Adrenal gland (tissue), 12 donors: ENCODE measurements around the gene ROBO2. TPM values are rescaled to one million over a fixed set of nuclear protein-coding genes. Genes with fewer than 3 reads are reported as not detected.

Experiments used
- DNase-seq, 7 donors: peaks; one replicate each; pipeline ENCODE4 v3.0.0-alpha.2; 2019 to 2020
- H3K27ac ChIP-seq, 5 donors: fragments of 200-600 bp; sonication (generic) in 4 of 5; 1 replicate in 3 of 5; 2 replicates in 2 of 5; pipeline versions ENCODE4 v1.5.1 to v1.8.0; 2016 to 2020; ENCODE audit warnings: mild to moderate bottlenecking in 1 of 5
- H3K27me3 ChIP-seq: fragments of 200-600 bp; 2 replicates; pipeline ENCODE4 v1.8.0; 2021
- H3K36me3 ChIP-seq, 2 donors: fragments of 200-600 bp; replicated peaks in 1 of 2; 1 replicate in 1 of 2; 2 replicates in 1 of 2; pipeline versions ENCODE4 v1.5.1 to v1.8.0; 2018 to 2022
- H3K4me1 ChIP-seq, 2 donors: fragments of 200-600 bp; replicated peaks in 1 of 2; 1 replicate in 1 of 2; 2 replicates in 1 of 2; pipeline versions ENCODE4 v1.5.1 to v1.8.0; 2018 to 2021
- H3K4me3 ChIP-seq, 4 donors: fragments of 200-600 bp; sonication (generic) in 3 of 4; one replicate each; pipeline ENCODE4 v1.5.1; 2016 to 2018
- H3K9me3 ChIP-seq, 3 donors: fragments of 200-600 bp; sonication (generic) in 1 of 3; replicated peaks in 1 of 3; 1 replicate in 2 of 3; 2 replicates in 1 of 3; pipeline versions ENCODE4 v1.5.1 to v1.8.0; 2016 to 2021
- CTCF ChIP-seq, 6 experiments: fragments of 450-650 bp in 4 of 6; fragments of 200-600 bp in 2 of 6; sonication (generic) in 1 of 6; IDR thresholded peaks; 1 replicate in 5 of 6; 2 replicates in 1 of 6; pipeline versions ENCODE4 v1.5.1 to v1.8.0; 2016 to 2021; ENCODE audit warnings: antibody characterized with exemption in 6 of 6, mild to moderate bottlenecking in 2 of 6, moderate library complexity in 1 of 6
- POLR2A ChIP-seq, 2 donors: fragments of 450-650 bp; IDR thresholded peaks; one replicate each; pipeline ENCODE4 v1.6.1; 2017; ENCODE audit warnings: antibody characterized with exemption in 2 of 2, mild to moderate bottlenecking in 2 of 2, moderate library complexity in 1 of 2
- whole genome bisulfite sequencing, 4 donors: extraction: QIAGEN DNeasy Blood & Tissue Kit in 2 of 4; methylation state at CpG; one replicate each; pipeline versions ENCODE4 v1.1.5 to v1.1.7; 2013 to 2017; 5-methylcytosine and 5-hydroxymethylcytosine counted together
- intact Hi-C, 2 donors: fragments of 100-400 bp; cut with DNase I; formaldehyde crosslinking; loops; one replicate each; pipeline versions ENCODE4 v1.14.1 to v1.15.0; 2022 to 2023
- polyA plus RNA-seq, 3 donors: library from polyadenylated mRNA; stranded (reverse); fragments of 200-250 nt in 2 of 3; fragments of 350-450 nt in 1 of 3; fragmentation: Illumina TruSeq in 1 of 3; extraction: RNeasy Lipid Tissue Mini Kit (QIAGEN cat#74804) in 1 of 3; gene quantifications; one replicate each; pipeline ENCODE4 v1.2.3, GENCODE V29; 2013 to 2014
- total RNA-seq, 9 donors: library from RNA; depleted of rRNA in 4 of 9; stranded (reverse); fragments of >200 nt in 4 of 9; fragments of 120-200 nt in 1 of 9; fragmentation: NEBNext Ultra II Directional in 1 of 9; extraction: Animal tissue kit (Norgen Biotek cat#: 25700) in 1 of 9; gene quantifications; one replicate each; pipeline versions ENCODE4 v1.1.0 to v1.2.4, GENCODE V29; 2013 to 2023
- donor health status: healthy with polysubstance abuse.
- donor health status: Bipolar disorder and iron deficiency.
- donor health status: DM: yes; HTN: yes; CAD: no.
- donor health status: DM: no; HTN: no; CAD: no.
- donor health status: DM: no; HTN: no; CAD: no.
- donor health status: DM: yes; HTN: yes; CAD: no.

ROBO2 gene
- total and polyA plus RNA-seq, 12 donors: 0.30 to 9.9 (median 2.5) TPM; not detected in 1

GRCh38 chr3:77506384-77506783 lies 466.5 kb downstream of the ROBO2 start:
- Histone ChIP-seq H3K27ac (no peak overlapping the region), H3K4me3 (no peak overlapping the region), H3K27me3 (no peaks in the 10 kb centered on the region), H3K4me1 (no peaks in the 10 kb centered on the region), H3K36me3 (no peaks in the 10 kb centered on the region), H3K9me3 (no peaks in the 10 kb centered on the region)
- intact Hi-C loops: no loop called here
- DNase-seq: no peak
- TF ChIP-seq CTCF (IDR thresholded peaks at IDR 0.05): no peak
- no peak for TF ChIP-seq POLR2A (IDR thresholded peaks at IDR 0.05)
- WGBS, 4 donors: 81 to 89% (median 81%) methylated on average over 5 of the region's 5 CpGs

- H3K36me3 ChIP-seq: no peaks in the 10 kb centered on the region
- H3K4me1 ChIP-seq: no peaks in the 10 kb centered on the region
- no peaks in the 10 kb centered on the region for H3K27me3 ChIP-seq
- DNase-seq: no peak
- H3K9me3 ChIP-seq: peaks cover 0 to 4% (median 0%) of the 10 kb centered on the region in 3 donors
- no peak for TF ChIP-seq POLR2A (IDR thresholded peaks at IDR 0.05)
- TF ChIP-seq CTCF (IDR thresholded peaks at IDR 0.05): no peak
- intact Hi-C loops: no loop called here
- H3K27ac ChIP-seq: no peak overlapping the region
- 17 to 28% (median 23%) methylated on average over 5 of the region's 5 CpGs for WGBS, 4 donors
- H3K4me3 ChIP-seq: no peak overlapping the region
Observed at GRCh38 chr3:77513542-77513941, 473.6 kb downstream of the ROBO2 start.

- intact Hi-C loops: no loop called here
- TF ChIP-seq POLR2A (IDR thresholded peaks at IDR 0.05) (no peak), CTCF (IDR thresholded peaks at IDR 0.05) (no peak)
- H3K4me3 ChIP-seq: no peak overlapping the region
Observed at GRCh38 chr3:77514766-77515165, 474.9 kb downstream of the ROBO2 start.

GRCh38 chr3:77524463-77524862 lies 484.6 kb downstream of the ROBO2 start:
- H3K4me1 ChIP-seq: no peaks in the 10 kb centered on the region
- H3K36me3 ChIP-seq: no peaks in the 10 kb centered on the region
- intact Hi-C loops: no loop called here
- TF ChIP-seq POLR2A (IDR thresholded peaks at IDR 0.05) (no peak), CTCF (IDR thresholded peaks at IDR 0.05) (no peak)
- no peaks in the 10 kb centered on the region for H3K27me3 ChIP-seq
- no peak overlapping the region for H3K27ac ChIP-seq
- no peak overlapping the region for H3K4me3 ChIP-seq
- WGBS, 4 donors: 51 to 63% (median 62%) methylated on average over 3 of the region's 3 CpGs
- H3K9me3 ChIP-seq: no peaks in the 10 kb centered on the region
- no peak for DNase-seq

More at GRCh38 chr3:77514766-77515165, 474.9 kb downstream of the ROBO2 start:
- Histone ChIP-seq H3K9me3 (peaks cover 0 to 4% (median 0%) of the 10 kb centered on the region in 3 donors), H3K36me3 (no peaks in the 10 kb centered on the region), H3K27me3 (no peaks in the 10 kb centered on the region), H3K27ac (no peak overlapping the region), H3K4me1 (no peaks in the 10 kb centered on the region)
- DNase-seq: no peak
